Immature natural killer cell (primary cell): ENCODE results near the gene SP140. TPM values are rescaled to one million over a fixed set of nuclear protein-coding genes. Genes with fewer than 3 reads are reported as not detected.
"Not testable (repeated sequence)": the region's sequence is repeated elsewhere in the genome, so short reads cannot be mapped to it uniquely, and the experiment has no call there.

Experiments
- DNase-seq, 3 donors: peaks; one replicate each; pipeline ENCODE4 v3.0.0; 2022; ENCODE audit warnings: mixed read lengths in 1 of 3
- H3K27ac Mint-ChIP-seq, 6 donors: one replicate each; pipeline ENCODE4 v1.8.0; 2020; ENCODE audit warnings: mixed read lengths in 6 of 6, mild to moderate bottlenecking in 5 of 6, inconsistent platforms in 4 of 6, moderate library complexity in 3 of 6
- H3K27me3 Mint-ChIP-seq, 3 donors: one replicate each; pipeline ENCODE4 v1.8.0; 2020 to 2021; ENCODE audit warnings: low read depth in 3 of 3, mild to moderate bottlenecking in 3 of 3, mixed read lengths in 3 of 3, moderate library complexity in 3 of 3, inconsistent platforms in 1 of 3
- H3K36me3 Mint-ChIP-seq, 3 donors: one replicate each; pipeline ENCODE4 v1.8.0; 2020; ENCODE audit warnings: mixed read lengths in 3 of 3, inconsistent platforms in 2 of 3, mild to moderate bottlenecking in 2 of 3
- H3K4me1 Mint-ChIP-seq, 2 donors: one replicate each; pipeline ENCODE4 v1.8.0; 2020; ENCODE audit warnings: inconsistent platforms in 2 of 2, mild to moderate bottlenecking in 2 of 2, mixed read lengths in 2 of 2, moderate library complexity in 1 of 2
- H3K4me3 Mint-ChIP-seq, 5 donors: one replicate each; pipeline ENCODE4 v1.8.0; 2020; ENCODE audit warnings: mild to moderate bottlenecking in 5 of 5, mixed read lengths in 5 of 5, inconsistent platforms in 3 of 5, moderate library complexity in 3 of 5
- H3K9me3 Mint-ChIP-seq, 6 donors: one replicate each; pipeline ENCODE4 v1.8.0; 2020; ENCODE audit warnings: mild to moderate bottlenecking in 6 of 6, mixed read lengths in 6 of 6, inconsistent platforms in 4 of 6, moderate library complexity in 3 of 6
- polyA plus RNA-seq, 3 donors: library from polyadenylated mRNA; unstranded; fragments of 300-500 nt; fragmentation: Illumina TruSeq; gene quantifications; one replicate each; pipeline ENCODE4 v1.2.3, GENCODE V29; 2021

The SP140 gene
- polyA plus RNA-seq, 3 donors from 2014 or later = 17.2 to 34.6 (median 19.3) TPM

- not testable (repeated sequence) for H3K9me3 Mint-ChIP-seq, H3K27ac Mint-ChIP-seq
Measured at GRCh38 chr2:230311634-230312033, 86.1 kb downstream of the SP140 start.

DNA sequence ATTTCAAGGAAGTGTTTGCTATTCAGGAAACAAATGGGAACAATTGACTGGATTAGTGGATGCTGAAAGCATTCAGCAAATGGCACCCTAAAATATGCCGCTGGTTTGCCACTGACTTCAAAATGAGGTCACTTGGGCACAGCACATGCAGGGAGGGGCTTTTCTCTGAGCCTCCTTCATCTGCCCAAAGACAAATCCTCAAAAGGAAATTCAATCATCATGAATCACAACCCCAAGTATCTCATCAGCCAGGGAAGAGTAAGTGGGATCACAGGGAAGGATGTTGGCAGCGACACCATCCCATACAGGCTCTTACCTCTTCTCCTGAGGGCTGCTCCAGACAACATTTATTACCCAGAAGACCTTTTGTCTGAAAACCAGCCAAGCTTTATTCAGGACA, 87.1 kb downstream of the SP140 start:
- H3K27me3 Mint-ChIP-seq = peaks cover 0 to 3% (median 2%) of the 10 kb centered on the region in 3 donors
- DNase-seq = no peak
- peaks cover 4 to 6% of the 10 kb centered on the region in 2 donors for H3K4me1 Mint-ChIP-seq
- peaks cover 31 to 45% (median 34%) of the 10 kb centered on the region in 3 donors for H3K36me3 Mint-ChIP-seq
- no peak overlapping the region for H3K4me3 Mint-ChIP-seq
- no peak overlapping the region for H3K27ac Mint-ChIP-seq
- no peaks in the 10 kb centered on the region for H3K9me3 Mint-ChIP-seq

More at GRCh38 chr2:230311634-230312033, 86.1 kb downstream of the SP140 start:
- H3K27me3 Mint-ChIP-seq, H3K4me3 Mint-ChIP-seq, DNase-seq, H3K4me1 Mint-ChIP-seq: not testable (repeated sequence)
- H3K36me3 Mint-ChIP-seq = peaks cover 31 to 50% (median 38%) of the 10 kb centered on the region in 3 donors

DNA sequence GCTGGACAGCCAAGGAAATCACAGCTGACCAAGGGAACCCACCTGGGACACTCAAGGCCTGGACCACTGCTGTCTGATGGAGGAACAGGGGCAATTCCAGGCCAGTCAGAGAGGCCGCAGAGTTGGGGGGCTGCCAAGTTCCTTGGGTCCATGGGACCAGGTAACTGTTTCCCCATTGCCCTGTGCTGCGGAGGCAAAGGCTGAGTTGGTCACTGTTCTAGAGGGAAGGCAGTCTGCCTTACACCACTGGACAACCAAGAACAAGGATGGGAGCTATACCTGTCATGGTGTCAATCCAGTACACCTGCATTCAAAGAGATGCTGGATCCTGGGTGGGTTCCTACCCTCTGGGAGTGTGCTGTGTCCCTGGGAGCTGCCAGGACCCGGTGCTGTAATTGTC, 91.8 kb downstream of the SP140 start:
- Mint-ChIP-seq H3K27me3 (peaks cover 0 to 7% (median 2%) of the 10 kb centered on the region in 3 donors), H3K4me3 (peak overlapping the region in 1 of 5 donors; percentile 4), H3K9me3 (peaks cover 0 to 1% (median 0%) of the 10 kb centered on the region in 6 donors), H3K27ac (peak overlapping the region in 3 of 6 donors; percentile 58 to 94 (median 94)), H3K36me3 (peaks cover 18 to 33% (median 28%) of the 10 kb centered on the region in 3 donors), H3K4me1 (peaks cover 49 to 50% of the 10 kb centered on the region in 2 donors)
- DNase-seq = no peak

DNA sequence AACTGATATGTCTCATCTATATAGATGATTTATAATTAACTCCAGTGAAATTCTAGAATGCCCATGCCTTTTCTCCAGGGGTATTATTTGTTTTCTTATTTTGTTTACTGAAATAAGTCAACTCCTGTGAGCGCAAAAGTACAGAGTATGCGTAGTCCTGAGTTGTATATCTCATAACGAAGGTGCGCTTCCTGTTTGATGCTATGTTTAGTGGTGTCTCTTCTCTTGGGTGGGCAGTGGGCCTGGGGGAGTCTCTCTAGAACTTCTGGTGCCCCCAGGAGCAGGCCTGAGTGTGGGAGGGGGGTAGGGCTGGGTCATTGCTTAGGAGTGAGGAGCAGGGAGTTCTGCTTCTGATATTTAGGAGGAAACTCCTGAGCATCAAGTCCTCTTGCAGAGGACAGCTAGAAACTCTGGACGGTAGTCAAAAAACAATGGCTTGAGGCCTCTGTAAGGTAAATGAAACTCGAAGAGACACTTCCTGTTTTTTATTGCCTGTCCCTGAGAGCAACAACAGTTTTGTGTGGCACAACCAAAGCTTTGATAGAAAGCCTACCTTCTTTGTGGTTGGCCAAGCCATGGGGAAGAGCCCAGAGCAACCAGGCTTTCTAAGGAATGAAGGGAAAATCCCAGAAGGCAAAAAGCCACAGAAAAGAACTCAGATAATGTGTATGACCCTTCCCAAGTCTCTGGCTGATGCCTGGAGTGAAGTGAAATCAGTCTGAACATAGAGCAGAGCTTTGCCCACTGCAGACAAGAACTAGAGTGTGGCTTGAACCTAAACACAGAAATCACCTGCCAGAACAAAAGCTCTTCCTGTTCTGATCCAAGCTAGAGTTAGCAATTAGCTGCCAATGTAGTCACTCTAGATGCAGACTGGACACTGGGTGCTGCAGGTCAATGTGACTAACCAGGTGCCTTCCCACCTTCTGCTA, 92.9 kb downstream of the SP140 start:
- Mint-ChIP-seq H3K9me3 (peaks cover 0 to 1% (median 0%) of the 10 kb centered on the region in 6 donors), H3K27me3 (peaks cover 0 to 7% (median 2%) of the 10 kb centered on the region in 3 donors), H3K36me3 (peaks cover 10 to 22% (median 20%) of the 10 kb centered on the region in 3 donors), H3K27ac (peak overlapping the region; percentile 79 to 94 (median 88)), H3K4me3 (peak overlapping the region; percentile 60 to 86 (median 76)), H3K4me1 (peaks cover 55 to 57% of the 10 kb centered on the region in 2 donors)
- DNase-seq = no peak

DNA sequence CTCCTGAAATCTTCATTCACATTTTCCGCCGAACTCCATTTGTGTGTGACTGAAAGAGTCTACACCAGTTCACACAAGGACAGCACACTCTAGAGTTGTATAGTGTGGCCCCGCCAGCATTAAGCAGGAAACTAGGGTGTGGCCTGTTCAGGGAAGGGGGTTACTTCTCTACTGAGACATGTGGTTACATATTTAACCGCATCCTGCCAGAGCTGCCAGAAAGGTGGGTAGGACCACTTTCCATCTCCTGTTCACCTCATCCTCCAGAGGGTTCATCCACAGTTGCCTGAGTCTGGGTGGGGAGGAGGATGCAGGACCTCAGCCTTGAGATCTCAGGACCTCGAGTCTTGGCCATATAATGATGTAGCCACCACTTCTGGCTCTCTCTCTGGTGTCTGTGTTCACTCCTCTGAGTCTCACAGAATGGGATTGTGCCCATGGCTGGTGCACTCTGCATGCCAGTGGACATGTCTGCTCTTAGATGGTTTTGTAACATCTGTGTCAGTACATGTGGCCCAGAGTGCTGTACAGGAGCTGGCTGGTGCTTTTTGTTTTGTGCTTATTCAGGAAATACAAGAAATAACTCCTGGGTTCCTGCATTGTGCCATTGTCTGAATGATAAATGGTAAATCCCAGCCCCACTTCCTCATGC, 93.8 kb downstream of the SP140 start:
- peak; percentile 72 to 77 (median 72) for DNase-seq
- peaks cover 4 to 18% (median 14%) of the 10 kb centered on the region in 3 donors for H3K36me3 Mint-ChIP-seq
- H3K27me3 Mint-ChIP-seq = peaks cover 0 to 6% (median 2%) of the 10 kb centered on the region in 3 donors
- H3K9me3 Mint-ChIP-seq = peaks cover 0 to 1% (median 0%) of the 10 kb centered on the region in 6 donors
- peaks cover 58 to 63% of the 10 kb centered on the region in 2 donors for H3K4me1 Mint-ChIP-seq
- H3K27ac Mint-ChIP-seq = peak overlapping the region; percentile 79 to 94 (median 88)
- peak overlapping the region; percentile 60 to 86 (median 76) for H3K4me3 Mint-ChIP-seq

DNA sequence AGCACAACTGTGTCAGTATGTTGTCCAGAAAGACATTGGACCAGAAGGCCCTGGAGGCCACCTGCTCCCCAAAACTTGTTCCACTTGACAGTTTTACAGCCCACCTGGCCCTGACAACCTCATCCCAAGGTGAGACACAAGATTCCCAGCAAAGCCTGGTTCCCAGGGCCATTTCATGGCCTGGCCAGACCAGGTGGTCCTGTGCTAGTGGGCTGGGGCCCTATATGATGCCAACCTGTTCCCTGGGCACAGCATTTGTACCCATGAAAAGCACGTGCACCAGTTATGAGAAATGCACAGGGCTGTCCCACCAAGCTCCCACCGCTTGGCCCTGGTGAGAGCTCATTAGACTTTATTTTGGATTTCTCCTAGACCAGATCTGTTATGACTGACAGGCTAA, 95.5 kb downstream of the SP140 start:
- H3K36me3 Mint-ChIP-seq = peaks cover 1 to 9% (median 2%) of the 10 kb centered on the region in 3 donors
- peaks cover 70 to 75% of the 10 kb centered on the region in 2 donors for H3K4me1 Mint-ChIP-seq
- H3K27ac Mint-ChIP-seq = peak overlapping the region in 1 of 6 donors; percentile 34
- no peak for DNase-seq
- H3K4me3 Mint-ChIP-seq = no peak overlapping the region
- H3K9me3 Mint-ChIP-seq = peaks cover 0 to 1% (median 0%) of the 10 kb centered on the region in 6 donors
- peaks cover 0 to 5% (median 3%) of the 10 kb centered on the region in 3 donors for H3K27me3 Mint-ChIP-seq

DNA sequence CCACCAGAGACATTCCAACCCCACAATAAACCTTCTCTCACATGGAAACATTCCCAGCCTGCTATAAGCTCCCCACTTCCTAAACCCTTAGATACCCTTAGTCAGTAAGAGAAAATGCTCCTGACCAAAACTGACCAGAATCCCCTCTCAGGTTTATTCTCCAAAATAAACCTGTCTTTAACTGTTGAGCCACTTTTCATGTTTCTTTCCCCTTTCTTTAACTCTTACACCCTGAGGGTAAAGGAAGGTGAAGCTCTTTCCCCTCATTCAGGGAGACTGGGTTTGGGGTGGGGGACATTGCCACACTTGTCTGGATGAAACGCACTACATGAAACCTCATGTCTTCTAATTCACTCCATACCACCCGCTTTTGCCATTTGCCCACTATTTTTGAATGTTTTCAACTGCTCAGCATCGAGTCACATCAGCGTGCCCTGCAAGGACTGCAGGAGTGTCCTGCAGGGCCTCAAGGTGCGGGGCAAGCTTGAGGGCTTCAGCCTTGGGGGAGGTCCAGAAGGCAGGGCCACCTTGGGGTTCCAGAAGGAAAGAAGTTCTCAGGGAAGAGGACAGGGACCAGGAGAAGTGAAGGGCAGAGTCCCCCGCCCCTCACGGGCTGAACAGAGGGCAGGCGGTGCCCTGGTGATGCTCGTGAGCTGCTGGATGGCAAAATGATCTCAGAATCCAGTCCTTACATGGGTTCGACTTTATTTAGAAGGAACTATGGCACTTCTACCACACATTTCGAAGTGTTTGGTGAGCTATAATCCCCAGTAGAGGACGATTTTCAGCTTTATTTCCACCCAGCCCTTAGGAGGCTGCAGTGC, 97.2 kb downstream of the SP140 start:
- Mint-ChIP-seq H3K9me3 (peaks cover 0 to 1% (median 0%) of the 10 kb centered on the region in 6 donors), H3K27me3 (peaks cover 2 to 12% (median 3%) of the 10 kb centered on the region in 3 donors), H3K4me3 (peak overlapping the region in 1 of 5 donors; percentile 14), H3K36me3 (peaks cover 0 to 7% (median 4%) of the 10 kb centered on the region in 3 donors), H3K4me1 (peaks cover 79 to 86% of the 10 kb centered on the region in 2 donors), H3K27ac (peak overlapping the region in 3 of 6 donors; percentile 4 to 68 (median 31))
- no peak for DNase-seq

DNA sequence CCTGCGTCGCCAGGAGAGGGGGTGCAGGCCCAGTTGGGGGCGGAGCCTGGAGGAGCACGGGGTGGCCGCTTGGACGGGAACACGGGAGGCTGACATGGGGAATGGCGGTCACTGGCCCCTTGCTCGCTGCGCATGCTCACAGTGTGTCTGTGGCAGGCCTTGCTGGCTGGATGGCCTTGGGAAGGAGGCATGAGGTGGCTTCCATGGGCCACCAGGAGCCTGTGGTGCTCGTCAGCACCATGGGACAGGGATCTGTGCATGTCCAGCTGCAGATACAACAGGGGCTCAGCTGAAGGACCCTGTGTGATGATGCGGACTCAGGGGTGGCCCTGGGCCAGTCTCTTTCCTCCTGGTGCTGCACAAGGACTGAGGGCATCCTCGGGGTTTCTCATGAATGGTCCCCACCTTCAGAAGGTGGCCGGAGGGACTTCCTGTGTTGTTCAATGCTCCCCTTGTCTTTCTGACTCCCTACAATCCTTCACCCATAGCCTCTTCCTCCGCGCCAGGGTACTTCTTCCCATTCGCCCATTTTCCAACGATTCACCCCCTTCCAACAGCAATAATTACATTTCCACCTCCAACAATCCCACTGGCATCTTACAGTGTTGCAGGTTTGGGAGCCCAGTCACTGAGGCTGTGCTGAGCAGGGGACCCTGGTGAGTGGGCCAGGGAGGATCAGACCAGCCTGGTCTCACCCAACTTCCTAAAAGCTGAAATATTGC, 98.0 kb downstream of the SP140 start:
- peaks cover 2 to 12% (median 3%) of the 10 kb centered on the region in 3 donors for H3K27me3 Mint-ChIP-seq
- H3K36me3 Mint-ChIP-seq = peaks cover 0 to 7% (median 4%) of the 10 kb centered on the region in 3 donors
- H3K9me3 Mint-ChIP-seq = peaks cover 0 to 1% (median 0%) of the 10 kb centered on the region in 6 donors
- H3K27ac Mint-ChIP-seq = peak overlapping the region in 3 of 6 donors; percentile 23 to 62 (median 37)
- DNase-seq = no peak
- peaks cover 76 to 86% of the 10 kb centered on the region in 2 donors for H3K4me1 Mint-ChIP-seq
- H3K4me3 Mint-ChIP-seq = no peak overlapping the region

DNA sequence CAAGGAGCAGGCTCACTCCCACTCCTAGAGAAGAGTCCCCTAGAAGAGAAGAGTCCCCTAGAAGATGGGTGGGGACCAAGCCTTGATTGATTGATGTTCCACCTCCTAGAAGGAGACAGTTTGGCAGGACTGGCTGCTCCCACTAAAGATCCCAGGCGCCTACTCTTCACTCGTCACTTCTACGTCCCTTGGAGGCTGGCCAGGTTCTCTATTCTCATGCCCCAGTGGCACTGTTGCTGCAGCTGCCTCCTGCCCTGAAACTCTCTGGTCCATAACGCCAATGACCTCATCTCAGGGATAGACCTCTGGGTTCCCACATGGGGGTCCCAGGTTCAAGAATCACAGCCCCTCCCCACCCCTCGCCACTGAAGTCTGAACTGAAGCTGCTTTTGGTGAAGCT, 99.0 kb downstream of the SP140 start:
- Mint-ChIP-seq H3K9me3 (peaks cover 0 to 1% (median 0%) of the 10 kb centered on the region in 6 donors), H3K4me3 (no peak overlapping the region), H3K27ac (peak overlapping the region in 2 of 6 donors; percentile 28 to 67), H3K27me3 (peaks cover 2 to 7% (median 3%) of the 10 kb centered on the region in 3 donors), H3K4me1 (peaks cover 76 to 86% of the 10 kb centered on the region in 2 donors), H3K36me3 (peaks cover 5 to 10% (median 9%) of the 10 kb centered on the region in 3 donors)
- DNase-seq = no peak

GRCh38 chr2:230325316-230326243, 100.0 kb downstream of the SP140 start:
- Mint-ChIP-seq H3K27ac (peak overlapping the region; percentile 48 to 100 (median 96)), H3K9me3 (no peaks in the 10 kb centered on the region), H3K36me3 (peaks cover 14 to 18% (median 16%) of the 10 kb centered on the region in 3 donors), H3K4me3 (peak overlapping the region; percentile 91 to 99 (median 96)), H3K27me3 (peaks cover 2 to 7% (median 3%) of the 10 kb centered on the region in 3 donors), H3K4me1 (peaks cover 79 to 86% of the 10 kb centered on the region in 2 donors)
- DNase-seq = no peak
